Natural killer cell (primary cell): Measurements from ENCODE around the gene PFDN4. TPM values are rescaled to one million over a fixed set of nuclear protein-coding genes. Genes with fewer than 3 reads are reported as not detected.

Source experiments
- ATAC-seq, 3 donors: fragments of 150-1000 bp in 2 of 3; fragments of 200-7000 bp in 1 of 3; cut with Tn5 transposase; 1 replicate in 1 of 3; 2 replicates in 2 of 3; pipeline ENCODE4 v1.10.0; 2021; ENCODE audit warnings: mild to moderate bottlenecking in 2 of 3, moderate library complexity in 2 of 3
- DNase-seq, 2 donors: peaks; one replicate each; pipeline versions ENCODE4 v3.0.0 to v3.0.0-alpha.2; 2013 to 2021; ENCODE audit warnings: mixed read lengths in 1 of 2
- H3K27ac ChIP-seq: one replicate; pipeline ENCODE4 v1.5.1; 2013; ENCODE audit warnings: mild to moderate bottlenecking, low read length
- H3K27me3 ChIP-seq: one replicate; pipeline ENCODE4 v1.6.1; 2013; ENCODE audit warnings: low read length; ENCODE audit not compliant: control insufficient read depth, insufficient read depth
- H3K36me3 ChIP-seq: one replicate; pipeline ENCODE4 v1.6.1; 2013; ENCODE audit warnings: low read length; ENCODE audit not compliant: control insufficient read depth, insufficient read depth
- H3K4me1 ChIP-seq: one replicate; pipeline ENCODE4 v1.6.1; 2013; ENCODE audit warnings: low read length; ENCODE audit not compliant: control insufficient read depth, insufficient read depth
- H3K4me3 ChIP-seq: one replicate; pipeline ENCODE4 v1.5.1; 2013; ENCODE audit warnings: low read length
- H3K9me3 ChIP-seq: one replicate; pipeline ENCODE4 v1.6.1; 2013; ENCODE audit warnings: low read length; ENCODE audit not compliant: control insufficient read depth, insufficient read depth
- H3K27ac Mint-ChIP-seq, 2 donors: one replicate each; pipeline ENCODE4 v1.8.0; 2022; ENCODE audit warnings: mild to moderate bottlenecking in 2 of 2, mixed read lengths in 2 of 2, moderate library complexity in 1 of 2
- H3K27me3 Mint-ChIP-seq, 2 donors: one replicate each; pipeline ENCODE4 v1.8.0; 2022; ENCODE audit warnings: low read depth in 2 of 2, mixed read lengths in 2 of 2
- H3K36me3 Mint-ChIP-seq: one replicate; pipeline ENCODE4 v1.8.0; 2022; ENCODE audit warnings: mixed read lengths
- H3K4me1 Mint-ChIP-seq, 2 donors: one replicate each; pipeline ENCODE4 v1.8.0; 2022; ENCODE audit warnings: mixed read lengths in 2 of 2
- H3K4me3 Mint-ChIP-seq: one replicate; pipeline ENCODE4 v1.8.0; 2022; ENCODE audit warnings: mild to moderate bottlenecking, moderate library complexity, mixed read lengths
- H3K9me3 Mint-ChIP-seq, 2 donors: one replicate each; pipeline ENCODE4 v1.8.0; 2022; ENCODE audit warnings: mixed read lengths in 2 of 2
- CTCF ChIP-seq: fragments of 200-600 bp; IDR thresholded peaks from one replicate; pipeline ENCODE4 v1.8.0; 2022; ENCODE audit warnings: antibody characterized with exemption
- WGBS: methylation state at CpG from one replicate; pipeline ENCODE4 v1.1.7; 2013; ENCODE audit warnings: missing lambda C conversion rate; ENCODE audit not compliant: insufficient coverage; 5-methylcytosine and 5-hydroxymethylcytosine counted together
- intact Hi-C: fragments of 100-400 bp; cut with micrococcal nuclease; formaldehyde crosslinking; loops from one replicate; pipeline ENCODE4 v1.14.2; 2022
- total RNA-seq, 4 donors: library from RNA; stranded (reverse); fragments of 120-200 nt in 1 of 4; gene quantifications; one replicate each; pipeline versions ENCODE4 v1.2.3 to v1.2.4, GENCODE V29; 2013 to 2022

PFDN4 gene
- total RNA-seq, 3 donors from 2014 or later (not counting 1 experiment from before 2014, with no cell fraction given): 16.5 to 22.2 (median 17.1) TPM

GRCh38 chr20:54172856-54173652 is 34.8 kb upstream of the PFDN4 start:
- intact Hi-C loops: no loop called here

GRCh38 chr20:54173653-54174456 is 34.0 kb upstream of the PFDN4 start, which contains the start of gene CYP24A1:
Gene CYP24A1 (minus strand): TSS chr20:54173986. CDS start chr20:54173579, 407 bp downstream.
- 4% methylated on average over 61 of the region's 61 CpGs for WGBS
- intact Hi-C loops: no loop called here
- no peak within 1 kb of the TSS for H3K4me3 ChIP-seq
- no peak for TF ChIP-seq CTCF
- DNase-seq (no peak), ATAC-seq (no peak)
- peaks cover 40% of the 10 kb centered on the region for H3K27me3 ChIP-seq
- Mint-ChIP-seq H3K9me3 (no peaks in the 10 kb centered on the region), H3K36me3 (no peaks in the 10 kb centered on the region), H3K27me3 (peaks cover 63 to 83% of the 10 kb centered on the region in 2 donors), H3K27ac (no peak within 1 kb of the TSS), H3K4me3 (peak within 1 kb of the TSS; percentile 50), H3K4me1 (peaks cover 4 to 13% of the 10 kb centered on the region in 2 donors)
- no peak within 1 kb of the TSS for H3K27ac ChIP-seq
- H3K36me3 ChIP-seq: no peaks in the 10 kb centered on the region
- no peaks in the 10 kb centered on the region for H3K9me3 ChIP-seq
- H3K4me1 ChIP-seq: peaks cover 12% of the 10 kb centered on the region

More at GRCh38 chr20:54172856-54173652, 34.8 kb upstream of the PFDN4 start:
- H3K9me3 Mint-ChIP-seq: no peaks in the 10 kb centered on the region
- H3K27ac Mint-ChIP-seq: no peak overlapping the region
- peaks cover 40% of the 10 kb centered on the region for H3K27me3 ChIP-seq
- ATAC-seq (no peak), DNase-seq (peak in 1 of 2 donors; percentile 23)
- TF ChIP-seq CTCF: no peak
- peaks cover 4 to 13% of the 10 kb centered on the region in 2 donors for H3K4me1 Mint-ChIP-seq
- no peak overlapping the region for H3K4me3 ChIP-seq
- peak overlapping the region; percentile 50 for H3K4me3 Mint-ChIP-seq
- no peaks in the 10 kb centered on the region for H3K9me3 ChIP-seq
- peaks cover 12% of the 10 kb centered on the region for H3K4me1 ChIP-seq
- no peaks in the 10 kb centered on the region for H3K36me3 Mint-ChIP-seq
- H3K36me3 ChIP-seq: no peaks in the 10 kb centered on the region
- H3K27me3 Mint-ChIP-seq: peaks cover 71 to 84% of the 10 kb centered on the region in 2 donors
- H3K27ac ChIP-seq: no peak overlapping the region
- 4% methylated on average over 66 of the region's 66 CpGs for WGBS

GRCh38 chr20:54174457-54175175 is 33.3 kb upstream of the PFDN4 start:
- TF ChIP-seq CTCF: no peak
- H3K27me3 Mint-ChIP-seq: peaks cover 56 to 75% of the 10 kb centered on the region in 2 donors
- ATAC-seq (no peak), DNase-seq (no peak)
- intact Hi-C loops: no loop called here
- peaks cover 4 to 13% of the 10 kb centered on the region in 2 donors for H3K4me1 Mint-ChIP-seq
- H3K4me3 Mint-ChIP-seq: no peak overlapping the region
- Histone ChIP-seq H3K27ac (no peak overlapping the region), H3K36me3 (no peaks in the 10 kb centered on the region), H3K27me3 (peaks cover 40% of the 10 kb centered on the region), H3K4me3 (no peak overlapping the region), H3K4me1 (peaks cover 12% of the 10 kb centered on the region), H3K9me3 (no peaks in the 10 kb centered on the region)
- H3K36me3 Mint-ChIP-seq: no peaks in the 10 kb centered on the region
- 9% methylated on average over 13 of the region's 18 CpGs for WGBS
- H3K9me3 Mint-ChIP-seq: no peaks in the 10 kb centered on the region
- H3K27ac Mint-ChIP-seq: no peak overlapping the region
